Pancreas (tissue), 10 donors: ENCODE data around the gene ASPDH. TPM values are rescaled to one million over a fixed set of nuclear protein-coding genes. Genes with fewer than 3 reads are reported as not detected.

ENCODE experiments used
- ATAC-seq, 4 donors: fragments of 200-7000 bp; cut with Tn5 transposase; one replicate each; pipeline versions ENCODE4 v1.8.0 to v1.9.1; 2020; ENCODE audit warnings: mild to moderate bottlenecking in 4 of 4, moderate library complexity in 4 of 4
- DNase-seq, 6 donors: peaks; one replicate each; pipeline ENCODE4 v3.0.0-alpha.2; 2020
- FAIRE-seq: peaks from 2 replicates; lab custom pipeline; 2012; peaks lifted over from hg19 to GRCh38; lab: Jason Lieb, UNC
- H3K27ac ChIP-seq, 4 donors: fragments of 200-600 bp; sonication (generic); 1 replicate in 3 of 4; 2 replicates in 1 of 4; pipeline versions ENCODE4 v1.5.0 to v1.8.0; 2020
- H3K27me3 ChIP-seq, 4 donors: fragments of 200-600 bp; one replicate each; pipeline ENCODE4 v1.8.0; 2021
- H3K36me3 ChIP-seq, 3 donors: fragments of 200-600 bp; sonication (generic) in 1 of 3; one replicate each; pipeline versions ENCODE4 v1.5.0 to v1.8.0; 2020 to 2021
- H3K4me1 ChIP-seq, 3 donors: fragments of 200-600 bp; one replicate each; pipeline ENCODE4 v1.8.0; 2021
- H3K4me3 ChIP-seq, 4 donors: fragments of 200-600 bp; sonication (generic) in 2 of 4; one replicate each; pipeline versions ENCODE4 v1.5.0 to v1.8.0; 2020 to 2021
- H3K9me3 ChIP-seq, 4 donors: fragments of 200-600 bp; one replicate each; pipeline ENCODE4 v1.8.0; 2021
- WGBS, 2 donors: extraction: QIAGEN DNeasy Blood & Tissue Kit; methylation state at CpG; one replicate each; pipeline ENCODE4 v1.1.7; 2013; 5-methylcytosine and 5-hydroxymethylcytosine counted together
- intact Hi-C, 3 donors: fragments of 100-400 bp; cut with DNase I; formaldehyde crosslinking; loops; one replicate each; pipeline versions ENCODE4 v1.11.1 to v1.14.2; 2022
- polyA plus RNA-seq, 2 donors: library from polyadenylated mRNA; stranded (reverse); fragments of 200-250 nt; gene quantifications; one replicate each; pipeline ENCODE4 v1.2.3, GENCODE V29; 2013
- total RNA-seq, 6 donors: library from RNA; stranded (reverse); fragmentation: NEBNext Ultra II Directional in 4 of 6; extraction: Animal tissue kit (Norgen Biotek cat#: 25700) in 4 of 6; gene quantifications; one replicate each; pipeline versions ENCODE4 v1.2.1 to v1.2.4, GENCODE V29; 2021 to 2023
- TF ChIP-seq, protein P1 (sequence below), 4 donors: fragments of 200-600 bp; sonication (generic) in 3 of 4; IDR thresholded peaks; one replicate each; pipeline versions ENCODE4 v1.5.0 to v1.8.0; 2021; ENCODE audit warnings: antibody characterized with exemption in 4 of 4
- donor health status: healthy with polysubstance abuse.
- donor health status: DM: no; HTN: no; CAD: no; lungs with moderate emphysema.
- donor health status: DM: no; HTN: no; CAD: no.
- donor health status: control.
- donor health status: control.
- donor health status: Bipolar disorder and iron deficiency.
- donor health status: DM: yes; HTN: yes; CAD: no.
- donor health status: DM: no; HTN: no; CAD: no.
- donor health status: DM: no; HTN: no; CAD: no.
- donor health status: DM: yes; HTN: yes; CAD: no.

The ASPDH gene
- total and polyA plus RNA-seq, 8 donors = 0.49 to 4.6 (median 1.2) TPM; not detected in 4

- TF ChIP-seq, protein P1, sequence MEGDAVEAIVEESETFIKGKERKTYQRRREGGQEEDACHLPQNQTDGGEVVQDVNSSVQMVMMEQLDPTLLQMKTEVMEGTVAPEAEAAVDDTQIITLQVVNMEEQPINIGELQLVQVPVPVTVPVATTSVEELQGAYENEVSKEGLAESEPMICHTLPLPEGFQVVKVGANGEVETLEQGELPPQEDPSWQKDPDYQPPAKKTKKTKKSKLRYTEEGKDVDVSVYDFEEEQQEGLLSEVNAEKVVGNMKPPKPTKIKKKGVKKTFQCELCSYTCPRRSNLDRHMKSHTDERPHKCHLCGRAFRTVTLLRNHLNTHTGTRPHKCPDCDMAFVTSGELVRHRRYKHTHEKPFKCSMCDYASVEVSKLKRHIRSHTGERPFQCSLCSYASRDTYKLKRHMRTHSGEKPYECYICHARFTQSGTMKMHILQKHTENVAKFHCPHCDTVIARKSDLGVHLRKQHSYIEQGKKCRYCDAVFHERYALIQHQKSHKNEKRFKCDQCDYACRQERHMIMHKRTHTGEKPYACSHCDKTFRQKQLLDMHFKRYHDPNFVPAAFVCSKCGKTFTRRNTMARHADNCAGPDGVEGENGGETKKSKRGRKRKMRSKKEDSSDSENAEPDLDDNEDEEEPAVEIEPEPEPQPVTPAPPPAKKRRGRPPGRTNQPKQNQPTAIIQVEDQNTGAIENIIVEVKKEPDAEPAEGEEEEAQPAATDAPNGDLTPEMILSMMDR (IDR thresholded peaks at IDR 0.05) = no peak
- ATAC-seq (no peak), FAIRE-seq (no peak), DNase-seq (peak in 3 of 6 donors; percentile 31 to 62 (median 43))
- WGBS, 2 donors = 93 to 96% methylated on average over 15 to 27 of the region's 27 CpGs
- no peaks in the 10 kb centered on the region for H3K9me3 ChIP-seq
- no peaks in the 10 kb centered on the region for H3K27me3 ChIP-seq
- intact Hi-C loops = no loop called here
- no peak overlapping the region for H3K4me3 ChIP-seq
- no peak overlapping the region for H3K27ac ChIP-seq
- H3K36me3 ChIP-seq = peaks cover 0 to 28% (median 25%) of the 10 kb centered on the region in 3 donors
- peaks cover 0 to 11% (median 0%) of the 10 kb centered on the region in 3 donors for H3K4me1 ChIP-seq
Observed at GRCh38 chr19:50481351-50482149, 32.2 kb downstream of the ASPDH start.

DNA sequence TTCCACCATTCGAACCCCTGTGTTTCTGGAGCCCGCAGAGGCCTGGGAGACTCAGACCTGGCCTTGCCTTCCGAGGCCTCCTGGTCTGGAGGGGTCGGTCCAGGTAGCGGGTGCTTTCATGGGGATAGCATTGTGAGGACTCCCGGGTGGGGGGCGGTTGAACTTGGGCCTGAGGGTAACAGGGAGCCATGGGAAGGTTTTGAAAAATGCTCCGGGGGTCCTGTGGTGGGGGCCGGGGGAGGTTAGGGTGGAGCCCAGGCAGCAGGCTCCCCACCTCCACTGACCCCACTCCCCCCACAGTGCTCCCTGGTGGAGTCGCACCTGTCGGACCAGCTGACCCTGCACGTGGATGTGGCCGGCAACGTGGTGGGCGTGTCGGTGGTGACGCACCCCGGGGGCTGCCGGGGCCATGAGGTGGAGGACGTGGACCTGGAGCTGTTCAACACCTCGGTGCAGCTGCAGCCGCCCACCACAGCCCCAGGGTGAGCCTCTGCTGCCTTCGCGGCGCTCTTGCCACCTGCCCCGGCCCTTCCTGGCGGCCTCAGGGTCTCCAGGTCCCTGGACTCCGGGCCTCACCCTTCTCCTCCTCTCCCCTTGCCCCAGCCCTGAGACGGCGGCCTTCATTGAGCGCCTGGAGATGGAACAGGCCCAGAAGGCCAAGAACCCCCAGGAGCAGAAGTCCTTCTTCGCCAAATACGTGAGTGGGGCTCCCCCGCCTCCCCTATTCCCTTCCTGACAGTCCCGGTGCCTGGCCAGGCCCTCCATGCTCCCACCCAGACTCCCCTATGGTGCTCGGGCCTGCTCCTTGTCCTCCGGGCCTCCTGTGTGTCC is 33.2 kb downstream of the ASPDH start:
- FAIRE-seq (no peak), DNase-seq (peak in 1 of 6 donors; percentile 46), ATAC-seq (no peak)
- Histone ChIP-seq H3K27ac (no peak overlapping the region), H3K4me3 (no peak overlapping the region), H3K4me1 (peaks cover 0 to 11% (median 0%) of the 10 kb centered on the region in 3 donors), H3K27me3 (no peaks in the 10 kb centered on the region), H3K9me3 (no peaks in the 10 kb centered on the region), H3K36me3 (peaks cover 0 to 28% (median 25%) of the 10 kb centered on the region in 3 donors)
- intact Hi-C loops = no loop called here
- TF ChIP-seq, protein P1 (IDR thresholded peaks at IDR 0.05) = no peak
- 90 to 91% methylated on average over 36 to 37 of the region's 37 CpGs for WGBS, 2 donors

DNA sequence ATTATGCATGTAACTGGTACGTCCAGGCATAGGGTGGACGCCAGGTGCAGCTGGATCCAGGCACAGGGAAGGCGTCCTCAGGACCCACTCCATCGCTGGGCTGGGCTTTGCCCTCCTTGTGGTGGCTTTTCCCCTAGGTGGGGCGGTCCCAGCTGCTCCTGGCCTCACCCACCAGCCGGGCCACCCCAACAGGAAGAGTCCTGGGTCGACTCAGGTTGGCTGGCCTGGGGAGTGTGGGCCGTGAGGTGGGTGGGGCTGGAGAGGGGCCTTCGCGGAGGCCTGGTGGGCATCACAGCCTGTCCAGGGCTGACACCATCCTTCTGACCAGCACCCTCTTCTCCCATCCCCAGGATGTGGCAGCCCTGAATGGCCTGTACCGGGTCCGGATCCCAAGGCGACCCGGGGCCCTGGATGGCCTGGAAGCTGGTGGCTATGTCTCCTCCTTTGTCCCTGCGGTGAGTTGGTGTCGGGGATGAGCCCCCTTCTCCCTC is 33.9 kb downstream of the ASPDH start:
- 97% methylated on average over 16 of the region's 16 CpGs for WGBS, 2 donors
- FAIRE-seq (no peak), DNase-seq (peak in 1 of 6 donors; percentile 35), ATAC-seq (no peak)
- no peak overlapping the region for H3K4me3 ChIP-seq
- no peaks in the 10 kb centered on the region for H3K27me3 ChIP-seq
- H3K9me3 ChIP-seq = no peaks in the 10 kb centered on the region
- intact Hi-C loops = no loop called here
- peaks cover 0 to 11% (median 0%) of the 10 kb centered on the region in 3 donors for H3K4me1 ChIP-seq
- H3K36me3 ChIP-seq = peaks cover 0 to 28% (median 25%) of the 10 kb centered on the region in 3 donors
- H3K27ac ChIP-seq = no peak overlapping the region
- TF ChIP-seq, protein P1 (IDR thresholded peaks at IDR 0.05) = no peak

- Histone ChIP-seq H3K9me3 (no peaks in the 10 kb centered on the region), H3K36me3 (peaks cover 0 to 28% (median 25%) of the 10 kb centered on the region in 3 donors), H3K4me3 (no peak overlapping the region), H3K27me3 (no peaks in the 10 kb centered on the region), H3K27ac (no peak overlapping the region), H3K4me1 (peaks cover 0 to 11% (median 0%) of the 10 kb centered on the region in 3 donors)
- WGBS, 2 donors = 92 to 94% methylated on average over 19 of the region's 19 CpGs
- FAIRE-seq = no peak
- DNase-seq = peak in 2 of 6 donors; percentile 43 to 79
- no peak for ATAC-seq
- TF ChIP-seq, protein P1 (IDR thresholded peaks at IDR 0.05) = peak in 1 of 4 donors; percentile 7
- intact Hi-C loops = no loop called here
Observed at GRCh38 chr19:50478901-50479715, 34.6 kb downstream of the ASPDH start.
